OCI-LY1 (cell line): ENCODE results near the gene RNF214.

ENCODE experiments used
- H2AFZ ChIP-seq: fragments of 200-600 bp; sonication (generic), shearing (Covaris generic); 2 replicates; pipeline ENCODE4 v1.6.0; 2014; ENCODE audit warnings: antibody characterized with exemption, mild to moderate bottlenecking, low read length
- H3F3A ChIP-seq: fragments of 200-600 bp; sonication (generic), shearing (Covaris generic); 2 replicates; pipeline ENCODE4 v1.6.0; 2014; ENCODE audit warnings: mild to moderate bottlenecking, antibody characterized with exemption, low read length, moderate library complexity; ENCODE audit not compliant: insufficient read depth
- H3K27ac ChIP-seq: fragments of 200-600 bp; sonication (generic); 2 replicates; pipeline ENCODE4 v1.5.1; 2014; ENCODE audit warnings: low read length, mixed run types, mild to moderate bottlenecking, low read depth; ENCODE audit not compliant: poor library complexity, severe bottlenecking
- H3K27me3 ChIP-seq: fragments of 200-600 bp; sonication (generic); 2 replicates; pipeline ENCODE4 v1.6.0; 2014; ENCODE audit warnings: antibody characterized with exemption, mild to moderate bottlenecking, low read length, moderate library complexity; ENCODE audit not compliant: insufficient read depth
- H3K36me3 ChIP-seq: fragments of 200-600 bp; sonication (generic); 2 replicates; pipeline ENCODE4 v1.6.1; 2014; ENCODE audit warnings: mild to moderate bottlenecking, antibody characterized with exemption, low read length, moderate library complexity, mixed read lengths; ENCODE audit not compliant: insufficient read depth
- H3K4me1 ChIP-seq: fragments of 200-600 bp; sonication (generic); 2 replicates; pipeline ENCODE4 v1.5.1; 2014; ENCODE audit warnings: mild to moderate bottlenecking, low read length, moderate library complexity; ENCODE audit not compliant: insufficient read depth, severe bottlenecking
- H3K4me2 ChIP-seq: fragments of 200-600 bp; sonication (generic), shearing (Covaris generic); 2 replicates; pipeline ENCODE4 v1.6.1; 2014; ENCODE audit warnings: low read length
- H3K4me3 ChIP-seq: fragments of 200-600 bp; sonication (generic); 2 replicates; pipeline ENCODE4 v1.5.1; 2014; ENCODE audit warnings: low read length, low read depth, mild to moderate bottlenecking, mixed read lengths; ENCODE audit not compliant: poor library complexity, severe bottlenecking
- H3K79me2 ChIP-seq: fragments of 200-600 bp; shearing (Covaris generic); 2 replicates; pipeline ENCODE4 v1.6.1; 2016; ENCODE audit warnings: mixed run types, low read length, mixed read lengths; ENCODE audit not compliant: insufficient read depth
- H3K9ac ChIP-seq: fragments of 200-600 bp; sonication (generic), shearing (Covaris generic); 2 replicates; pipeline ENCODE4 v1.6.1; 2014; ENCODE audit warnings: mild to moderate bottlenecking, low read length, mixed read lengths
- H3K9me2 ChIP-seq: fragments of 200-600 bp; sonication (generic), shearing (Covaris generic); 2 replicates; pipeline ENCODE4 v1.6.1; 2014; ENCODE audit warnings: low read depth, mild to moderate bottlenecking, low read length, mixed read lengths
- H3K9me3 ChIP-seq: fragments of 200-600 bp; shearing (Covaris generic); 2 replicates; pipeline ENCODE4 v1.6.1; 2014; ENCODE audit warnings: low read length, mixed read lengths
- H4K20me1 ChIP-seq: fragments of 200-600 bp; sonication (generic), shearing (Covaris generic); 2 replicates; pipeline ENCODE4 v1.6.0; 2016; ENCODE audit warnings: mild to moderate bottlenecking, low read length; ENCODE audit not compliant: insufficient read depth
- EZH2 ChIP-seq: fragments of 200-600 bp; sonication (generic), shearing (Covaris generic); IDR thresholded peaks from 2 replicates; pipeline ENCODE4 v1.8.0; 2017; ENCODE audit warnings: borderline replicate concordance, mixed run types, mild to moderate bottlenecking, antibody characterized with exemption, low read length, moderate library complexity, mixed read lengths
- TF ChIP-seq, protein P1 (sequence below): fragments of 200-600 bp; sonication (generic), shearing (Covaris generic); IDR thresholded peaks from 2 replicates; pipeline ENCODE4 v1.5.1; 2017; ENCODE audit warnings: mild to moderate bottlenecking, antibody characterized with exemption, low read length, moderate library complexity, mixed read lengths

The RNF214 gene

DNA sequence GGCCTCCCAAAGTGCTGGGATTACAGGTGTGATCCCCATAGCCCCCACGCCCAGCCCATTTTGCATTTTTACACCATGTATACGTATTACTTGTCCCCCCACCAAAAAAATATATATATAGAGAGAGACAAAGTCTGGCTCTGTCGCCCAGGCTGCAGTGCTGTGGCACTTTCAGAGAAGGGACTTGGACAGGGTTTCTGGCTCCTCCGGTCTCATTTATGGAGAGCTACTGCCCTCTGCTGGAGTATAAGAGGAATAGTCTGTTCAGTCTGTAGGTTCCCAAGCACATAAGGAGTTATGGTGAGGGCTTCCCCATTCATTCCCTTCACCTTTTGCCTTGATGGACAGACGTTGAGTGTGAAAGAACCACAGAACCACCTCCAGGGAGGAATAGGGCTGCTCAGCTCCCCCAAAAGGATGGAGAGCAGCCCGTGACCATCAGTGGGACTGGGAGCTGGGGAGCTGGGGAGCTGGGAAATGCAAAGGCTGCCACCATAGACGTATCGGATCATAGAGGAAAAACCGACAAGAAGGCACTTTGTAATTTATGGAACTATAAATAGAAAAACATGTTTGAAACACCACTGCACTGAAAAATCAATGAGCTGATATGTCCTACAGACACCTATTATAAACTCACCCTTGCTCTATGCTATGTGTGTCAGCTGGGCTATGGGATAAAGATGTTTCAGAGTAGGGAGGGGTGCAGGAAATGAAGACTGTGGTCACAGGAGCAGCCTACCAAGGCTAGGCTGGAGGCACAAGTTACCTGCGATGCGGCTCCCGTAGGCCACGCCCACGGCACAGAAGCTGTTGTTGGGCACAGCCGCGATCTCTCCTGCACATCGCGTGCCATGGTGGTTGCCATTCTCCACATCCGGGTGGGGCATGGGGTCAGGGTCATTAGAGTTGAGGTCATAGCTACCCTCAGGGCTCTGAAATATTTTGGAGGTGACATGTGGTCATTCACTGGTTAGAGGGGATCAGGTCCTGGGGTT, 5.8 kb upstream of the RNF214 start:
- H3K9me3 ChIP-seq: no peaks in the 10 kb centered on the region
- peaks cover 7% of the 10 kb centered on the region; the same call in 1 of the 2 replicates for H3K79me2 ChIP-seq
- H3K27ac ChIP-seq: no peak overlapping the region
- H3K4me2 ChIP-seq: no peak overlapping the region
- peaks cover 17% of the 10 kb centered on the region for H3K4me1 ChIP-seq
- no peaks in the 10 kb centered on the region for H4K20me1 ChIP-seq
- H3K9me2 ChIP-seq: no peaks in the 10 kb centered on the region
- no peak overlapping the region for H3K9ac ChIP-seq
- peaks cover 56% of the 10 kb centered on the region for H3K36me3 ChIP-seq
- H2AFZ ChIP-seq: no peak overlapping the region
- TF ChIP-seq, protein P1, sequence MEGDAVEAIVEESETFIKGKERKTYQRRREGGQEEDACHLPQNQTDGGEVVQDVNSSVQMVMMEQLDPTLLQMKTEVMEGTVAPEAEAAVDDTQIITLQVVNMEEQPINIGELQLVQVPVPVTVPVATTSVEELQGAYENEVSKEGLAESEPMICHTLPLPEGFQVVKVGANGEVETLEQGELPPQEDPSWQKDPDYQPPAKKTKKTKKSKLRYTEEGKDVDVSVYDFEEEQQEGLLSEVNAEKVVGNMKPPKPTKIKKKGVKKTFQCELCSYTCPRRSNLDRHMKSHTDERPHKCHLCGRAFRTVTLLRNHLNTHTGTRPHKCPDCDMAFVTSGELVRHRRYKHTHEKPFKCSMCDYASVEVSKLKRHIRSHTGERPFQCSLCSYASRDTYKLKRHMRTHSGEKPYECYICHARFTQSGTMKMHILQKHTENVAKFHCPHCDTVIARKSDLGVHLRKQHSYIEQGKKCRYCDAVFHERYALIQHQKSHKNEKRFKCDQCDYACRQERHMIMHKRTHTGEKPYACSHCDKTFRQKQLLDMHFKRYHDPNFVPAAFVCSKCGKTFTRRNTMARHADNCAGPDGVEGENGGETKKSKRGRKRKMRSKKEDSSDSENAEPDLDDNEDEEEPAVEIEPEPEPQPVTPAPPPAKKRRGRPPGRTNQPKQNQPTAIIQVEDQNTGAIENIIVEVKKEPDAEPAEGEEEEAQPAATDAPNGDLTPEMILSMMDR: peak; percentile 64
- TF ChIP-seq EZH2: no peak
- no peak overlapping the region for H3K4me3 ChIP-seq
- no peaks in the 10 kb centered on the region for H3K27me3 ChIP-seq
- no peaks in the 10 kb centered on the region for H3F3A ChIP-seq

DNA sequence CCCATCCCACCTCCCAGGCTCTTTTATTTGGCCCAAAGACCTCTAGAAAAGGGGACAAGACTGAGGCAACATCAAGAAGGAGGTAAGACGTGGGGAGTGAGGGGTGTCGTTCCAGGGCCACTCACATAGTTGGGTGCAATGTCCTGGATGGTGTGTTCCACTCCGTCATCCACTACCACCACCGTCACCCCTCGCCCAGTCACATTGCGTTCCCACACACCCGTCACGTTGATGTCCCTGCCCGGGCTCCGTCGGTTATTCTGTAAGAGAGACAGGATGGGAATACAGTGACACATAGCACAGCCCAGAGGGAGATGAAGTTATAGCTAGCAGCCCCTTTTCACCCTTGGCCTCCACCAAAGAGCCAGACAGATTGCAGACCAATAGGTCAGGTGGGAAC, 4.4 kb upstream of the RNF214 start:
- no peaks in the 10 kb centered on the region for H3K9me2 ChIP-seq
- no peak overlapping the region for H3K4me2 ChIP-seq
- peaks cover 47% of the 10 kb centered on the region for H3K36me3 ChIP-seq
- peaks cover 18% of the 10 kb centered on the region for H3K4me1 ChIP-seq
- H3K9ac ChIP-seq: no peak overlapping the region
- TF ChIP-seq EZH2: no peak
- TF ChIP-seq, protein P1: no peak
- peaks cover 7% of the 10 kb centered on the region; the same call in 1 of the 2 replicates for H3K79me2 ChIP-seq
- H3K27ac ChIP-seq: no peak overlapping the region
- H2AFZ ChIP-seq: no peak overlapping the region
- H3K9me3 ChIP-seq: no peaks in the 10 kb centered on the region
- H3K4me3 ChIP-seq: no peak overlapping the region
- H4K20me1 ChIP-seq: no peaks in the 10 kb centered on the region
- H3K27me3 ChIP-seq: no peaks in the 10 kb centered on the region
- H3F3A ChIP-seq: no peaks in the 10 kb centered on the region

DNA sequence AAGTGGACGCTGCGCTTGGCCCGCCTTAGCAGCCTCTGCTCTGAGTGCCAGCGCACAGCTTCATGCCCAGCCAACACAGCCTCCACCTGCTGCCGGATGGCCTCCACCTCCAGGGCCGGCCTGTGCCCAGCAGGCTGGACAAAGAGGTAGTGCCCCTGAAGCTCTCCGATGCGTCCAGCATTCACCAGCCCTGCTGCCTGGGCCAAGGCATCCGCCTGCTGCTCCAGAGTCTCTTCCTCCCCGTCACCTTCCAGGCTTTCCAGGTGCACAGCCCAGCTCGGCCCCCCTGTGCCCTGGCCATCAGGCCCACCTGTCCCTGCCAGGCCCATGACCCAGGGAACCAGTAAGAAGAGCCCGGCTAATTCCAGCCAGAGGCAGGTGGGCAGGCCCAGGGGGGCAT, 3.1 kb upstream of the RNF214 start:
- Histone ChIP-seq H3K4me1 (peaks cover 31% of the 10 kb centered on the region), H3K27ac (peak overlapping the region; percentile 77), H3K9me3 (no peaks in the 10 kb centered on the region), H3K27me3 (no peaks in the 10 kb centered on the region), H3K4me3 (no peak overlapping the region), H3F3A (no peaks in the 10 kb centered on the region), H3K36me3 (peaks cover 34% of the 10 kb centered on the region), H3K79me2 (peaks cover 7% of the 10 kb centered on the region; the same call in 1 of the 2 replicates), H3K9me2 (no peaks in the 10 kb centered on the region), H3K4me2 (no peak overlapping the region), H4K20me1 (no peaks in the 10 kb centered on the region), H2AFZ (no peak overlapping the region), H3K9ac (no peak overlapping the region)
- TF ChIP-seq, protein P1: no peak
- no peak for TF ChIP-seq EZH2
